Measurements from ENCODE around the gene USP21. TPM values are rescaled to one million over a fixed set of nuclear protein-coding genes. Genes with fewer than 3 reads are reported as not detected.

USP21 gene
- polyA plus RNA-seq, 2 of the 4 experiments (the other 2 are of a cell fraction) = 22.6 to 23.6 TPM

DNA sequence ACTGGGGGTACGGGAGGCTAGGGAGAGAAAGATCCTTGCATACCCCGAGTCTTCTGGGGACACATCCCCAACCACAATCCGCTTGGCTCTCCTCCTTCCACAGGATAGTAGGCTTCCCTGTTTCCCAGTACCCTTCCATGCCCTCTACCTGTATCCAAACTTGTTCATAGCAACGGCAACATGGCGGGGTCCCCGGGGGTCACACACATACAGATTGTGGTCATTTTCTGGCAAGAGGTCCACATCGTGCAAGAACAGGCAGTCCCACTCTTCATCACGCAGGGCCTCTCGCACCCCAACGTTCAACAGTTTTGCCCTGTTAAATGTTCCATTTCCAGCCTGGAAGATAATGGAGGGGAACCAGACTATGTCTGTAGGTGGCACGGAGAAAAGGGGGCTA is 14.4 kb downstream of the USP21 start:
- ATAC-seq = no peak
- DNase-seq (ENCODE audit: low read depth in 1 of 2, low spot score in 1 of 2) = no peak
- H3K27ac ChIP-seq = no peak overlapping the region
- CTCF ChIA-PET = interaction anchor here (0.7 to 3.2 kb wide), 2 partner anchors 18 to 260 kb away, joined by 4 to 14 read pairs; no protein-coding TSS in a partner anchor
- 94% methylated on average over 11 of the region's 11 CpGs for WGBS (ENCODE audit: missing lambda C conversion rate)
- H3K4me2 ChIP-seq = no peak overlapping the region
- peaks cover 11% of the 10 kb centered on the region; the same call in 2 of the 3 replicates for H3K4me1 ChIP-seq
- H3K9me3 ChIP-seq = no peaks in the 10 kb centered on the region
- TF ChIP-seq HOXB13 (CRISPR knock-in tag; IDR thresholded peaks at IDR 0.05; ENCODE audit: low read depth) (no peak), RARB (CRISPR knock-in tag; IDR thresholded peaks at IDR 0.05) (no peak), BHLHE40 (IDR thresholded peaks at IDR 0.05; ENCODE audit: low read depth, low read length) (no peak), CEBPB (IDR thresholded peaks at IDR 0.05) (no peak), CHD4 (IDR thresholded peaks at IDR 0.05; ENCODE audit: borderline replicate concordance) (no peak), ZSCAN20 (CRISPR knock-in tag; IDR thresholded peaks at IDR 0.05) (no peak), RAD21 (conservative IDR thresholded peaks at IDR 0.05 in 1 of 2, IDR thresholded peaks at IDR 0.05 in 1 of 2) (no peak), FOXS1 (CRISPR knock-in tag; IDR thresholded peaks at IDR 0.05) (no peak), EP300 (IDR thresholded peaks at IDR 0.05) (no peak), RFX5 (IDR thresholded peaks at IDR 0.05) (no peak), TFCP2L1 (CRISPR knock-in tag; IDR thresholded peaks at IDR 0.05) (no peak), MAFK (IDR thresholded peaks at IDR 0.05; ENCODE audit: partially characterized antibody) (no peak), GATA3 (IDR thresholded peaks at IDR 0.05; ENCODE audit: borderline replicate concordance) (no peak), FOSB (CRISPR knock-in tag; IDR thresholded peaks at IDR 0.05) (no peak), E2F6 (IDR thresholded peaks at IDR 0.05; ENCODE audit: borderline replicate concordance, low read depth) (no peak)
- TF ChIP-seq, protein P1, sequence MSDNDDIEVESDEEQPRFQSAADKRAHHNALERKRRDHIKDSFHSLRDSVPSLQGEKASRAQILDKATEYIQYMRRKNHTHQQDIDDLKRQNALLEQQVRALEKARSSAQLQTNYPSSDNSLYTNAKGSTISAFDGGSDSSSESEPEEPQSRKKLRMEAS (IDR thresholded peaks at IDR 0.05) = no peak
- TF ChIP-seq, protein P2, sequence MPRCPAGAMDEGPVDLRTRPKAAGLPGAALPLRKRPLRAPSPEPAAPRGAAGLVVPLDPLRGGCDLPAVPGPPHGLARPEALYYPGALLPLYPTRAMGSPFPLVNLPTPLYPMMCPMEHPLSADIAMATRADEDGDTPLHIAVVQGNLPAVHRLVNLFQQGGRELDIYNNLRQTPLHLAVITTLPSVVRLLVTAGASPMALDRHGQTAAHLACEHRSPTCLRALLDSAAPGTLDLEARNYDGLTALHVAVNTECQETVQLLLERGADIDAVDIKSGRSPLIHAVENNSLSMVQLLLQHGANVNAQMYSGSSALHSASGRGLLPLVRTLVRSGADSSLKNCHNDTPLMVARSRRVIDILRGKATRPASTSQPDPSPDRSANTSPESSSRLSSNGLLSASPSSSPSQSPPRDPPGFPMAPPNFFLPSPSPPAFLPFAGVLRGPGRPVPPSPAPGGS (IDR thresholded peaks at IDR 0.05) = no peak
- TF ChIP-seq, protein P3, sequence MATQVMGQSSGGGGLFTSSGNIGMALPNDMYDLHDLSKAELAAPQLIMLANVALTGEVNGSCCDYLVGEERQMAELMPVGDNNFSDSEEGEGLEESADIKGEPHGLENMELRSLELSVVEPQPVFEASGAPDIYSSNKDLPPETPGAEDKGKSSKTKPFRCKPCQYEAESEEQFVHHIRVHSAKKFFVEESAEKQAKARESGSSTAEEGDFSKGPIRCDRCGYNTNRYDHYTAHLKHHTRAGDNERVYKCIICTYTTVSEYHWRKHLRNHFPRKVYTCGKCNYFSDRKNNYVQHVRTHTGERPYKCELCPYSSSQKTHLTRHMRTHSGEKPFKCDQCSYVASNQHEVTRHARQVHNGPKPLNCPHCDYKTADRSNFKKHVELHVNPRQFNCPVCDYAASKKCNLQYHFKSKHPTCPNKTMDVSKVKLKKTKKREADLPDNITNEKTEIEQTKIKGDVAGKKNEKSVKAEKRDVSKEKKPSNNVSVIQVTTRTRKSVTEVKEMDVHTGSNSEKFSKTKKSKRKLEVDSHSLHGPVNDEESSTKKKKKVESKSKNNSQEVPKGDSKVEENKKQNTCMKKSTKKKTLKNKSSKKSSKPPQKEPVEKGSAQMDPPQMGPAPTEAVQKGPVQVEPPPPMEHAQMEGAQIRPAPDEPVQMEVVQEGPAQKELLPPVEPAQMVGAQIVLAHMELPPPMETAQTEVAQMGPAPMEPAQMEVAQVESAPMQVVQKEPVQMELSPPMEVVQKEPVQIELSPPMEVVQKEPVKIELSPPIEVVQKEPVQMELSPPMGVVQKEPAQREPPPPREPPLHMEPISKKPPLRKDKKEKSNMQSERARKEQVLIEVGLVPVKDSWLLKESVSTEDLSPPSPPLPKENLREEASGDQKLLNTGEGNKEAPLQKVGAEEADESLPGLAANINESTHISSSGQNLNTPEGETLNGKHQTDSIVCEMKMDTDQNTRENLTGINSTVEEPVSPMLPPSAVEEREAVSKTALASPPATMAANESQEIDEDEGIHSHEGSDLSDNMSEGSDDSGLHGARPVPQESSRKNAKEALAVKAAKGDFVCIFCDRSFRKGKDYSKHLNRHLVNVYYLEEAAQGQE (IDR thresholded peaks at IDR 0.05) = no peak
- FAIRE-seq = no peak
- H3K4me3 ChIP-seq = no peak overlapping the region
- POLR2A ChIA-PET = no interaction called here

DNA sequence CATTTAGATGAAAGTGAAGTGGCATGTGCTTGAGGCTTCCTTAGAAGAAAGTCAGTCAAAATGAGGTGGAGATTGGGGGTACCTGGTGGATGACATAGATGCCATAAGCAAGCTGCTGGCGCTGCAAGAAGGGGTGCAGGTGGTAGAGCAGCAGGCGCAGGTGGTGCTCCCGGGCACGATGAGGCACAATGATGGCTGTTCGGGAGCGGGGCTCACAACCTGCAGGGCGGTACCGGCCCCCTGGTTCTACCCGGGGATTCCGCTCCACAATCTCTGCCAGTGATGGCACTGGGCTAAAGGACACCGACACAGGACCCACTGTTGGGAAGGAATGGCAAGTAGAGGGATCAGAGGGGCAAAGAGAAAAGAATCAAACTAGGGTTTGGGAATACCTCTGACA is 15.6 kb downstream of the USP21 start:
- Histone ChIP-seq H3K4me2 (no peak overlapping the region), H3K4me3 (no peak overlapping the region), H3K9me3 (no peaks in the 10 kb centered on the region), H3K27ac (no peak overlapping the region), H3K4me1 (peaks cover 11% of the 10 kb centered on the region; the same call in 2 of the 3 replicates)
- CTCF ChIA-PET = interaction anchor here (1.5 to 2.2 kb wide), 3 partner anchors 9 to 19 kb away, joined by 4 to 16 read pairs (median 4); partner anchors contain the start of gene PPOX
- DNase-seq (ENCODE audit: low read depth in 1 of 2, low spot score in 1 of 2) = no peak
- TF ChIP-seq POLR2A (IDR thresholded peaks at IDR 0.05; ENCODE audit: low read length) = no peak
- no peak for TF ChIP-seq GATA3 (IDR thresholded peaks at IDR 0.05; ENCODE audit: borderline replicate concordance)
- TF ChIP-seq JUNB (IDR thresholded peaks at IDR 0.05) = no peak
- FAIRE-seq = no peak
- ATAC-seq = no peak
- WGBS (ENCODE audit: missing lambda C conversion rate) = 90% methylated on average over 11 of the region's 11 CpGs
- POLR2A ChIA-PET = no interaction called here
